Measurements from ENCODE around the gene CCDC187. TPM values are rescaled to one million over a fixed set of nuclear protein-coding genes. Genes with fewer than 3 reads are reported as not detected.

CCDC187 gene
- total RNA-seq, 4 donors from 2014 or later = 0.20 TPM; not detected in 3

- H3K27ac ChIP-seq = no peak overlapping the region
- peaks cover 0 to 30% of the 10 kb centered on the region in 2 donors for H3K27me3 ChIP-seq
- H3K4me1 ChIP-seq = peaks cover 0 to 15% (median 4%) of the 10 kb centered on the region in 4 donors
- no peak for DNase-seq (ENCODE audit: low spot score in 2 of 2)
- TF ChIP-seq EP300 (IDR thresholded peaks at IDR 0.05) (no peak), POLR2A (IDR thresholded peaks at IDR 0.05) (no peak)
- TF ChIP-seq, protein P1, sequence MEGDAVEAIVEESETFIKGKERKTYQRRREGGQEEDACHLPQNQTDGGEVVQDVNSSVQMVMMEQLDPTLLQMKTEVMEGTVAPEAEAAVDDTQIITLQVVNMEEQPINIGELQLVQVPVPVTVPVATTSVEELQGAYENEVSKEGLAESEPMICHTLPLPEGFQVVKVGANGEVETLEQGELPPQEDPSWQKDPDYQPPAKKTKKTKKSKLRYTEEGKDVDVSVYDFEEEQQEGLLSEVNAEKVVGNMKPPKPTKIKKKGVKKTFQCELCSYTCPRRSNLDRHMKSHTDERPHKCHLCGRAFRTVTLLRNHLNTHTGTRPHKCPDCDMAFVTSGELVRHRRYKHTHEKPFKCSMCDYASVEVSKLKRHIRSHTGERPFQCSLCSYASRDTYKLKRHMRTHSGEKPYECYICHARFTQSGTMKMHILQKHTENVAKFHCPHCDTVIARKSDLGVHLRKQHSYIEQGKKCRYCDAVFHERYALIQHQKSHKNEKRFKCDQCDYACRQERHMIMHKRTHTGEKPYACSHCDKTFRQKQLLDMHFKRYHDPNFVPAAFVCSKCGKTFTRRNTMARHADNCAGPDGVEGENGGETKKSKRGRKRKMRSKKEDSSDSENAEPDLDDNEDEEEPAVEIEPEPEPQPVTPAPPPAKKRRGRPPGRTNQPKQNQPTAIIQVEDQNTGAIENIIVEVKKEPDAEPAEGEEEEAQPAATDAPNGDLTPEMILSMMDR (IDR thresholded peaks at IDR 0.05) = no peak
- H3K4me3 ChIP-seq = no peak overlapping the region
- no peaks in the 10 kb centered on the region for H3K36me3 ChIP-seq
- WGBS, 2 donors = 68 to 72% methylated on average over 21 to 22 of the region's 28 CpGs
- H3K9me3 ChIP-seq = no peaks in the 10 kb centered on the region
Measured at GRCh38 chr9:136255896-136256890, 47.7 kb downstream of the CCDC187 start.

- Histone ChIP-seq H3K9me3 (no peaks in the 10 kb centered on the region), H3K4me3 (no peak overlapping the region), H3K4me1 (peaks cover 0 to 15% (median 4%) of the 10 kb centered on the region in 4 donors), H3K27ac (no peak overlapping the region), H3K36me3 (no peaks in the 10 kb centered on the region), H3K27me3 (peaks cover 0 to 30% of the 10 kb centered on the region in 2 donors)
- WGBS, 2 donors = 23 to 29% methylated on average over 8 to 11 of the region's 12 CpGs
- TF ChIP-seq, protein P1 (IDR thresholded peaks at IDR 0.05) = no peak
- TF ChIP-seq EP300 (IDR thresholded peaks at IDR 0.05) (no peak), POLR2A (IDR thresholded peaks at IDR 0.05) (no peak)
- no peak for DNase-seq (ENCODE audit: low spot score in 2 of 2)
Measured at GRCh38 chr9:136255166-136255538, 48.7 kb downstream of the CCDC187 start.

DNA sequence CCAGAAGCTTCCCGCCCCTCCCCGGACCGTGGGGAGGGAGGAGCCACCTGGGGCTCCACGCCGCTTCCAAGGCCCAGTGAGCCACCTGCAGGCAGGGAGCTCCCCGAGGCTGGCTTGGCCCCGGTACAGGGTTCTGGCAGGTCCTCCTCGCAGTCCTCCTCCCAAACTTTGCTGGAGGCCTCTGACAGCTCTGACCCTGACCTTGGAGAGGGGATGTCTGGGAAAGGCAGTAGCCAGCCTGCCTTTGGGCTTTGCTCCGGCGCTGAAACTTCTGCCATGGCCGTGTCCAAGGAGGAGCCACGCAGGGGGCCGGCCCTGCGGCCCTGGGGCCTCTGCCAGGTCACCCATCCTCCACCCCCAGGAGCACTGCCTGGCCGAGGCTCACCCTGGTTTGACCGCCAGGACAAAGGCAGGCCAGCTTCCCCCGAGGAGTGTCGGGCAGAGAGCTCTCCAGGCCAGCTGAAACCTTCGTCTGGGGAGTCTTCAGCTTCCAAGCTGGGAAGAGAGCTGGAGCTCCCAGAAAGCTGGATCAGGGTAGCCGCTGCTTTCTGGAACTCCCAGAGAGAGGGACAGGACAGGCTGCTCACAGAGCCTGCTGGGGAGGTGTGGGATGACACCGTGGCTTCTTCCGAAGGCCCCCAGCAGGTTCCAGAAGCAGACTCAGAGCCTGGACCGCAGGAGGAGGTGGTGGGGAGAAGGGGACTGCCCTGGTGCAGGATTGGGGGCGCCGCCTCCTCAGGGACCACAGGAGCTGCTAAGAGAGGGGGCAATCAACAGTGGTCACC lies 49.3 kb downstream of the CCDC187 start:
- no peak for TF ChIP-seq EP300 (IDR thresholded peaks at IDR 0.05)
- TF ChIP-seq POLR2A (IDR thresholded peaks at IDR 0.05) = no peak
- TF ChIP-seq, protein P1 (IDR thresholded peaks at IDR 0.05) = no peak
- H3K4me1 ChIP-seq = peaks cover 0 to 15% (median 4%) of the 10 kb centered on the region in 4 donors
- WGBS, 2 donors = 45 to 61% methylated on average over 18 to 19 of the region's 25 CpGs
- H3K36me3 ChIP-seq = no peaks in the 10 kb centered on the region
- H3K9me3 ChIP-seq = no peaks in the 10 kb centered on the region
- DNase-seq (ENCODE audit: low spot score in 2 of 2) = no peak
- H3K27me3 ChIP-seq = peaks cover 0 to 30% of the 10 kb centered on the region in 2 donors
- H3K27ac ChIP-seq = no peak overlapping the region
- H3K4me3 ChIP-seq = no peak overlapping the region

- no peak overlapping the region for H3K27ac ChIP-seq
- H3K4me1 ChIP-seq = peaks cover 0 to 15% (median 4%) of the 10 kb centered on the region in 4 donors
- TF ChIP-seq, protein P1 (IDR thresholded peaks at IDR 0.05) = no peak
- TF ChIP-seq POLR2A (IDR thresholded peaks at IDR 0.05) (no peak), EP300 (IDR thresholded peaks at IDR 0.05) (no peak)
- no peak for DNase-seq (ENCODE audit: low spot score in 2 of 2)
- peaks cover 0 to 30% of the 10 kb centered on the region in 2 donors for H3K27me3 ChIP-seq
- no peak overlapping the region for H3K4me3 ChIP-seq
- WGBS, 2 donors = 85 to 88% methylated on average over 21 to 22 of the region's 32 CpGs
- H3K9me3 ChIP-seq = no peaks in the 10 kb centered on the region
- no peaks in the 10 kb centered on the region for H3K36me3 ChIP-seq
Measured at GRCh38 chr9:136253246-136254130, 50.4 kb downstream of the CCDC187 start.

All from tibial nerve (tissue), 4 donors.